HEK293 (cell line): ENCODE results near the gene TMED3.

Experiments
- CTCF ChIA-PET: fragments of 350-600 bp; formaldehyde crosslinking; extraction: SDS; loops from one replicate; lab custom pipeline; 2021; ENCODE audit warnings: antibody characterized with exemption; lab: Yijun Ruan, JAX
- POLR2A ChIA-PET: fragments of 300-600 bp; formaldehyde crosslinking; extraction: SDS; loops from one replicate; lab custom pipeline; 2020; ENCODE audit warnings: antibody characterized with exemption, inconsistent platforms; lab: Yijun Ruan, JAX
- H3K27ac ChIP-seq: fragments of 200-500 bp; sonication (Bioruptor generic); 2 replicates; pipeline ENCODE4 v1.5.1; 2014; ENCODE audit warnings: low read depth, low read length, control low read depth, inconsistent platforms; ENCODE audit errors: extremely low read depth
- H3K36me3 ChIP-seq, 2 experiments: fragments of 200-500 bp in 1 of 2; sonication (Bioruptor generic) in 1 of 2; 1 replicate in 1 of 2; 2 replicates in 1 of 2; pipeline ENCODE4 v1.5.1; 2014 to 2017; ENCODE audit warnings: inconsistent platforms in 2 of 2, low read length in 2 of 2; ENCODE audit not compliant: control insufficient read depth in 2 of 2, insufficient read depth in 1 of 2
- H3K4me1 ChIP-seq: fragments of 200-500 bp; sonication (Bioruptor generic); 2 replicates; pipeline ENCODE4 v1.5.1; 2014; ENCODE audit warnings: mild to moderate bottlenecking, low read length, inconsistent platforms; ENCODE audit not compliant: control insufficient read depth, insufficient read depth
- H3K4me3 ChIP-seq: 2 replicates; pipeline ENCODE4 v1.5.1; 2011; ENCODE audit warnings: low read depth, mild to moderate bottlenecking, control low read depth, low read length, moderate library complexity
- H3K9me3 ChIP-seq: fragments of 200-500 bp; sonication (Bioruptor generic); 2 replicates; pipeline ENCODE4 v1.5.1; 2014; ENCODE audit warnings: low read depth, low read length, inconsistent platforms; ENCODE audit not compliant: control insufficient read depth, insufficient read depth
- GLI2 ChIP-seq: fragments of 450-650 bp; formaldehyde crosslinking; IDR thresholded peaks from 2 replicates; pipeline ENCODE4; 2017; ENCODE audit warnings: missing biosample characterization, missing genetic modification characterization, low read depth, borderline replicate concordance
- GLI4 ChIP-seq: fragments of 450-650 bp; formaldehyde crosslinking; IDR thresholded peaks from 2 replicates; pipeline ENCODE4 v1.5.1; 2016; ENCODE audit warnings: missing biosample characterization, missing genetic modification characterization
- IKZF3 ChIP-seq: fragments of 450-650 bp; IDR thresholded peaks from 2 replicates; pipeline ENCODE4 v1.5.0; 2018; ENCODE audit warnings: missing biosample characterization, mild to moderate bottlenecking, missing genetic modification characterization, moderate library complexity
- MYNN ChIP-seq: fragments of 450-650 bp; formaldehyde crosslinking; IDR thresholded peaks from 2 replicates; pipeline ENCODE4 v1.5.1; 2016; ENCODE audit warnings: missing biosample characterization, missing genetic modification characterization, borderline replicate concordance
- REPIN1 ChIP-seq: fragments of 450-650 bp; formaldehyde crosslinking; IDR thresholded peaks from 2 replicates; pipeline ENCODE4 v1.5.1; 2017; ENCODE audit warnings: missing biosample characterization, missing genetic modification characterization, low read depth
- SCRT2 ChIP-seq: fragments of 450-650 bp; formaldehyde crosslinking; IDR thresholded peaks from 2 replicates; pipeline ENCODE4 v1.5.1; 2016; ENCODE audit warnings: missing biosample characterization, missing genetic modification characterization
- ZNF426 ChIP-seq: fragments of 450-650 bp; formaldehyde crosslinking; IDR thresholded peaks from 2 replicates; pipeline ENCODE4 v1.5.1; 2017; ENCODE audit warnings: missing biosample characterization, missing genetic modification characterization, mild to moderate bottlenecking, inconsistent platforms, moderate library complexity
- ZNF433 ChIP-seq: fragments of 450-650 bp; formaldehyde crosslinking; IDR thresholded peaks from 2 replicates; pipeline ENCODE4 v1.5.1; 2016; ENCODE audit warnings: missing biosample characterization, missing genetic modification characterization, low read depth
- ZNF501 ChIP-seq: fragments of 450-650 bp; formaldehyde crosslinking; IDR thresholded peaks from 2 replicates; pipeline ENCODE4 v1.5.1; 2016; ENCODE audit warnings: missing biosample characterization, missing genetic modification characterization
- ZNF561 ChIP-seq: fragments of 450-650 bp; IDR thresholded peaks from 2 replicates; pipeline ENCODE4 v1.5.1; 2018; ENCODE audit warnings: missing biosample characterization, missing genetic modification characterization, borderline replicate concordance
- TF ChIP-seq, protein P1 (sequence below): fragments of 450-650 bp; formaldehyde crosslinking; IDR thresholded peaks from 2 replicates; pipeline ENCODE4 v1.5.1; 2016; ENCODE audit warnings: missing biosample characterization, missing genetic modification characterization, low read depth
- TF ChIP-seq, protein P2 (sequence below): fragments of 450-650 bp; formaldehyde crosslinking; IDR thresholded peaks from 2 replicates; pipeline ENCODE4 v1.5.1; 2017; ENCODE audit warnings: missing biosample characterization, missing genetic modification characterization
- TF ChIP-seq, protein P3 (sequence below): fragments of 450-650 bp; formaldehyde crosslinking; IDR thresholded peaks from 2 replicates; pipeline ENCODE4 v1.5.1; 2016; ENCODE audit warnings: missing biosample characterization, missing genetic modification characterization

Gene TMED3

DNA sequence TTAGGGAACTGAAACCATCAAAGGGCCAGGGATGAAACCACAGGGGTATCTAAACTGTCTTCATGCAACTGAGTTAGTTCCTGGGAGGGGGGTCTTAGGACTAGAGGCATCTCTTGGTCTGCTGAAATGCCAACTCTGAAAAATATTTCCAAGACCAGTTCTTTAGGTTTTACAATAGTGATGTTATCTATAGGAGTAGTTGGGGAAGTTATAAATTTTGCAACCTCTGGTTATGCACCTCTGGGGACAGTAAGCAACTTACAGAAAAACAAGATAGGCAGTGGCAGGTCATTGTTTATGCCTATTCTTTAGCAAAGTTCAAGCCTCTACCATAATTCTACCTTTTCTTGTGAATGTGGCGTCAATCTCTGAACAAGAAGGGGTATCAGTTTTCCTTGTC is 60.7 kb downstream of the TMED3 start:
- ChIA-PET POLR2A (no interaction called here), CTCF (no interaction called here)
- H3K27ac ChIP-seq: no peak overlapping the region
- H3K4me3 ChIP-seq: no peak overlapping the region
- H3K9me3 ChIP-seq: no peaks in the 10 kb centered on the region
- no peaks in the 10 kb centered on the region for H3K4me1 ChIP-seq
- TF ChIP-seq, protein P1, sequence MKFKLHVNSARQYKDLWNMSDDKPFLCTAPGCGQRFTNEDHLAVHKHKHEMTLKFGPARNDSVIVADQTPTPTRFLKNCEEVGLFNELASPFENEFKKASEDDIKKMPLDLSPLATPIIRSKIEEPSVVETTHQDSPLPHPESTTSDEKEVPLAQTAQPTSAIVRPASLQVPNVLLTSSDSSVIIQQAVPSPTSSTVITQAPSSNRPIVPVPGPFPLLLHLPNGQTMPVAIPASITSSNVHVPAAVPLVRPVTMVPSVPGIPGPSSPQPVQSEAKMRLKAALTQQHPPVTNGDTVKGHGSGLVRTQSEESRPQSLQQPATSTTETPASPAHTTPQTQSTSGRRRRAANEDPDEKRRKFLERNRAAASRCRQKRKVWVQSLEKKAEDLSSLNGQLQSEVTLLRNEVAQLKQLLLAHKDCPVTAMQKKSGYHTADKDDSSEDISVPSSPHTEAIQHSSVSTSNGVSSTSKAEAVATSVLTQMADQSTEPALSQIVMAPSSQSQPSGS (tag by site-specific recombination): no peak
- TF ChIP-seq GLI4 (tag by site-specific recombination) (no peak), MYNN (no peak)
- no peaks in the 10 kb centered on the region for H3K36me3 ChIP-seq

DNA sequence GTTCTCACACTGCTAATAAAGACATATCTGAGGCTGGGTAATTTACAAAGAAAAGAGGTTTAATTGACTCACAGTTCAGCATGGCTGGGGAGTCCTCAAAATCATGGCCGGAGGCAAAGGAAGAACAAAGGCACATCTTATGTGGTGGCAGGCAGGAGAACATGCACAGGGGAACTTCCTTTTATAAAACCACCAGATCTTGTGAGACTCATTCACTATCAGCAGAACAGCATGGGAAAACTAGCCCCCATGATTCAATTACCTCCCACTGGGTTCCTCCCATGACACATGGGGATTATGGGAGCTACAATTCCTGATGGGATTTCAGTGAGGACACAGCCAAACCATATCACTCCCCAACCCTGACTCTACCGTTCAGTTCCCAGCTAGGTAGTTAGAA is 61.5 kb downstream of the TMED3 start:
- ChIA-PET CTCF (interaction anchor here (0.9 to 1.3 kb wide), 2 partner anchors 9 to 33 kb away, joined by 5 to 8 read pairs; no protein-coding TSS in a partner anchor), POLR2A (no interaction called here)
- no peak overlapping the region for H3K4me3 ChIP-seq
- no peaks in the 10 kb centered on the region for H3K36me3 ChIP-seq
- no peaks in the 10 kb centered on the region for H3K4me1 ChIP-seq
- TF ChIP-seq REPIN1 (no peak), ZNF561 (tag by site-specific recombination) (no peak), ZNF433 (tag by site-specific recombination) (no peak), SCRT2 (tag by site-specific recombination) (no peak), IKZF3 (no peak), GLI2 (tag by site-specific recombination) (no peak), ZNF501 (no peak), ZNF426 (no peak)
- TF ChIP-seq, protein P2, sequence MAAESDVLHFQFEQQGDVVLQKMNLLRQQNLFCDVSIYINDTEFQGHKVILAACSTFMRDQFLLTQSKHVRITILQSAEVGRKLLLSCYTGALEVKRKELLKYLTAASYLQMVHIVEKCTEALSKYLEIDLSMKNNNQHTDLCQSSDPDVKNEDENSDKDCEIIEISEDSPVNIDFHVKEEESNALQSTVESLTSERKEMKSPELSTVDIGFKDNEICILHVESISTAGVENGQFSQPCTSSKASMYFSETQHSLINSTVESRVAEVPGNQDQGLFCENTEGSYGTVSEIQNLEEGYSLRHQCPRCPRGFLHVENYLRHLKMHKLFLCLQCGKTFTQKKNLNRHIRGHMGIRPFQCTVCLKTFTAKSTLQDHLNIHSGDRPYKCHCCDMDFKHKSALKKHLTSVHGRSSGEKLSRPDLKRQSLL (tag by site-specific recombination): no peak
- TF ChIP-seq, protein P3, sequence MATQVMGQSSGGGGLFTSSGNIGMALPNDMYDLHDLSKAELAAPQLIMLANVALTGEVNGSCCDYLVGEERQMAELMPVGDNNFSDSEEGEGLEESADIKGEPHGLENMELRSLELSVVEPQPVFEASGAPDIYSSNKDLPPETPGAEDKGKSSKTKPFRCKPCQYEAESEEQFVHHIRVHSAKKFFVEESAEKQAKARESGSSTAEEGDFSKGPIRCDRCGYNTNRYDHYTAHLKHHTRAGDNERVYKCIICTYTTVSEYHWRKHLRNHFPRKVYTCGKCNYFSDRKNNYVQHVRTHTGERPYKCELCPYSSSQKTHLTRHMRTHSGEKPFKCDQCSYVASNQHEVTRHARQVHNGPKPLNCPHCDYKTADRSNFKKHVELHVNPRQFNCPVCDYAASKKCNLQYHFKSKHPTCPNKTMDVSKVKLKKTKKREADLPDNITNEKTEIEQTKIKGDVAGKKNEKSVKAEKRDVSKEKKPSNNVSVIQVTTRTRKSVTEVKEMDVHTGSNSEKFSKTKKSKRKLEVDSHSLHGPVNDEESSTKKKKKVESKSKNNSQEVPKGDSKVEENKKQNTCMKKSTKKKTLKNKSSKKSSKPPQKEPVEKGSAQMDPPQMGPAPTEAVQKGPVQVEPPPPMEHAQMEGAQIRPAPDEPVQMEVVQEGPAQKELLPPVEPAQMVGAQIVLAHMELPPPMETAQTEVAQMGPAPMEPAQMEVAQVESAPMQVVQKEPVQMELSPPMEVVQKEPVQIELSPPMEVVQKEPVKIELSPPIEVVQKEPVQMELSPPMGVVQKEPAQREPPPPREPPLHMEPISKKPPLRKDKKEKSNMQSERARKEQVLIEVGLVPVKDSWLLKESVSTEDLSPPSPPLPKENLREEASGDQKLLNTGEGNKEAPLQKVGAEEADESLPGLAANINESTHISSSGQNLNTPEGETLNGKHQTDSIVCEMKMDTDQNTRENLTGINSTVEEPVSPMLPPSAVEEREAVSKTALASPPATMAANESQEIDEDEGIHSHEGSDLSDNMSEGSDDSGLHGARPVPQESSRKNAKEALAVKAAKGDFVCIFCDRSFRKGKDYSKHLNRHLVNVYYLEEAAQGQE (tag by site-specific recombination): no peak
- no peaks in the 10 kb centered on the region for H3K9me3 ChIP-seq
- H3K27ac ChIP-seq: no peak overlapping the region
